Activated CD4-positive, alpha-beta T cell treated with anti-CD3 and anti-CD28 coated beads, Interleukin-2, Interleukin-6, amounts not matched to agents 100 ng/mL and 50 ng/mL, durations not matched to agents 16 hours and 8 hours (primary cell): ENCODE data around the gene FAM219B.
A peak's percentile ranks its signal among the peaks of the same experiment; 100 is the strongest.
"Not testable (repeated sequence)": the region's sequence is repeated elsewhere in the genome, so short reads cannot be mapped to it uniquely, and the experiment has no call there.

Experiments used
- DNase-seq: peaks from one replicate; pipeline ENCODE4 v3.0.0-alpha.2; 2020

FAM219B gene

GRCh38 chr15:74902295-74903075 lies 4.2 kb downstream of the FAM219B start:
- DNase-seq = no peak

GRCh38 chr15:74901612-74902063 lies 5.0 kb downstream of the FAM219B start:
- DNase-seq = peak; percentile 81

GRCh38 chr15:74897300-74897701 lies 9.3 kb downstream of the FAM219B start:
- no peak for DNase-seq

- no peak for DNase-seq
These were observed 10.3 kb downstream of the FAM219B start for GRCh38 chr15:74896316-74896715.

- no peak for DNase-seq
These were observed 10.8 kb downstream of the FAM219B start for GRCh38 chr15:74895830-74896229.

DNA sequence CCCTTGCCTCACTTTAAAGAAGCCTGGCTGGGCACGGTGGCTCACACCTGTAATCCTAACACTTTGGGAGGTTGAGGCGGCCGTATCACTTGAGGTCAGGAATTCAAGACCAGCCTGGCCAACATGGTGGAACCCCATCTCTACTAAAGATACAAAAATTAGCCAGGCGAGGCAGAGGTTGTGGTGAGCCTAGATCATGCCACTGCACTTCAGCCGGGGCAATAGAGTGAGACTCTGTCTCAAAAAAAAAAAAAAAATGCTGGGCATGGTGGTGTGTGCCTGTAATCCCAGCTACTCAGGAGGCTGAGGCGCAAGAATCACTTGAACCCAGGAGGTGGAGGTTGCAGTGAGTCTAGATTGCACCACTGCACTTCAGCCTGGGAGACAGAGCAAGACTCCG lies 12.3 kb downstream of the FAM219B start:
- DNase-seq = not testable (repeated sequence)

DNA sequence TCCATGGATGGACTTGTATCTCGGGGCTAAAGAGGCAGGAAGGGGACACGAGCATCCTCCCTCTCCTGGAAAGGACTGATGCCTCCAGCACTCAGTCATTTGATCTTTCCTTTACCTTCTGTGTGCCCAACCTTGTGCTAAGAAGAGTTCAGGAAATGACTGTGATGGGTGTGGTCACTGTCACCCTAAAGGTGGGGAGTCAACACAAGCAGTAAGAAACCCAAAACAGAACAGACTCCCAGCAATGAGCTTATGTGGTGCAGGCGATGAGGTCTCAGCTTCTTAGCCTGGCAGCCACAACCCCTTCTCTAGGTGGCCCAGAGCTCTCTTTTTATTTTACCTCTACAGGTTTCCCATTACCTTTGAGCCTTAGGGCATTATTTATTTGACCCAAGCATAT lies 13.0 kb downstream of the FAM219B start:
- DNase-seq = peak; percentile 66

GRCh38 chr15:74892931-74893330 lies 13.7 kb downstream of the FAM219B start:
- DNase-seq = no peak

DNA sequence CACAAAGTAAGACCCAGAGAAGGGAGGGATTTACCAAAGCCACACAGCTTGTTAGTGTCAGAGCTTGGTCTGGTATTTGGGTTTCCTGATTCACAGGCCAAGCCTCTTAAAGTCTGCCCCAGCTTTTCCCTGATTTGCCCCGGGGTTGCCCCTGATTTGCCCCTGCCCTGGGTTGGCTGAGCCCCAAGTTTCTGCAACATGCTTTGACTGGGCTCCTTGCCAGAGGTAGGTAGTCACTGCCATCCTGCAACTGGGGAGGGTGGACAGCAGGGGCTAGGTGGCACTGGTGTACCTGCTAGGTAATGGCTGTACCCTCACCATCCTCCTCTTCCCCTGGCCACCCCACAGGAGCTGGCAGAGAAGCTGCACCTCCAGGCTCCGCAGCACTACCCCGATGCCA lies 14.3 kb downstream of the FAM219B start:
- DNase-seq = no peak

DNA sequence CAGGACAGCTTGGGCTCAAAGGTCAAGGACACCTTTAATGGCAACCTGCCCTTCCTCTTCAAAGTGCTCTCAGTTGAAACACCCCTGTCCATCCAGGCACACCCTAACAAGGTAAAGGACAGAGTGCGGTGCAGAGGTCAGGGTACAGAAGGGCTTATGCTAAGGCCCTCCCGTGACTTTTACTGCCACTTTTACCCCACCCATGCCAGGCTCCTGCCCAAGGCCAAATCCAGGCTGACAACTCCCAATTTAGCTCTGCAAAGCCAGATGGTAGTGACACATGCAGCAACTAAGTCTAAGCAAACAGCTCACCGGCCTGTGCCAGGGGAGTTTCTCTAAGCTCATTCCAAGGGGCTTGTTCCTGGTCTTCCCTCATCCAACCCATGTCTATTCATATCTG lies 15.2 kb downstream of the FAM219B start:
- no peak for DNase-seq

DNA sequence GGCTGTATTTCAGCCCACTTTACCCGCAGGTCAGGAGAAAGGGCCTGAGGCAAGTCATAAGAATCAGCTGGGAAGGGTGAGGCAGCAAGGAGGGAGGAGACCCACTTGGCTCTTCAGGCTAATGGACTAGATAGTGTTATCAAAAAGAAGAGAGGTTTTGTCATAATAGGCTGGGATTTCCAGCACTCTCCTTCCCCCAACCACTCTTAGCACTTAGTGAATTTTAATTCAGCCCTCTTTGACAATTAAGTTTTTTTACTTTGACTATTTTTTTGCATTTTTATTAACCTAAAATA lies 16.0 kb downstream of the FAM219B start:
- no peak for DNase-seq

DNA sequence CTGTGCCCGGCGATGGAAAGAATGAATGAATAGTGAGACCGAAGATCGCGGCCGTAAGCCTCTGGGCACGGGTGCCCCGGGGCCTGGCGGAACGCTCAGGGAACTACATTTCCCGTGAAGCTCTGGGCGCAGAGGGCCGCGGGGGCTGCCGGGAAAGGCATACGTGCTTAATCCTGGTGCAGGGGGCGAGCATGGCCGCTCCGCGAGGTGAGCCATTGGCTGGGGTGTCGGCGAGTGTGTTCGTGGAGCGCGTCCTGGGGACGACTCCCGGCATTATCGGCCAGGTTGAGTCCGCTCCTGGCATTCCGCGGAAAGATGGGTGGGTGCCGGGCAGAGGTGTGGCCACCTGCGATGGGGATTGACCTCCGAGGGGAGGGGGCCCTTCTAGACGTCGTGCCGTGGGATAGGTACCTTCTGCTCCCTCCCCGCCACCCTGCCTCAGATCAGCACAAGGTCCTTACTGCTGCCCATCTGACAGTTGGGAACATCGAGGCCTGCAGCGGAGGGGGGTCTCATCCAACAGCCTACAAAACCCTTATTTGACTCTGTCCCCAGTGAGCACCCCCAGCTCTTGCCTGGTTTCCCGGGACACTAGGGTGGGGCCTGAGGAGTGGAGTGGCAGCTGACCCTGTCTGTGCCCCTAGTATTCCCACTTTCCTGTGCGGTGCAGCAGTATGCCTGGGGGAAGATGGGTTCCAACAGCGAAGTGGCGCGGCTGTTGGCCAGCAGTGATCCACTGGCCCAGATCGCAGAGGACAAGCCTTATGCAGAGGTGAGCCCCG lies 16.6 kb downstream of the FAM219B start, which contains the start of gene MPI:
Gene MPI (plus strand): TSS at position 160 of the 782 bp plus-strand sequence. CDS start 32 bp downstream, at position 192.
- peak; percentile 94 for DNase-seq

GRCh38 chr15:74889390-74889882 lies 17.2 kb downstream of the FAM219B start:
- peak; percentile 36 for DNase-seq

DNA sequence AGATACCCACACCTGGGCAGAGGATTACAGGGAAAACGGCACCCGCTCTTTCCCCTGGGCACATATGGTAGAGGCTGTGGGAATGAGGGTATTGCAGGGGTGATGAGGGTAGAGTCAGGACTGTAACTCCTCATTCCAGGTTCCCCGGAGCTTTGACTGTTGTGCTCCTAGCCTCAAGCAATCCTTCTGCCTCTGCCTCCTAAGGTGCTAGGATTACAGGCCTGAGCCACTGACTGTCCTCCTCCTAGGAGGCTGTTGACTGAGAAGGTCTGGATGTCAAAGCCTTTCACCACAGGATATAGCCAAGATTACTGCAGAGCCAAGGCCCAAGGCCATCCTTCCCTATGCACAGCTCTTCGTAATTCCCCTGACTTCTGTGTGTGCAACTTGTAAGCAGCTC lies 17.9 kb downstream of the FAM219B start:
- DNase-seq = no peak

DNA sequence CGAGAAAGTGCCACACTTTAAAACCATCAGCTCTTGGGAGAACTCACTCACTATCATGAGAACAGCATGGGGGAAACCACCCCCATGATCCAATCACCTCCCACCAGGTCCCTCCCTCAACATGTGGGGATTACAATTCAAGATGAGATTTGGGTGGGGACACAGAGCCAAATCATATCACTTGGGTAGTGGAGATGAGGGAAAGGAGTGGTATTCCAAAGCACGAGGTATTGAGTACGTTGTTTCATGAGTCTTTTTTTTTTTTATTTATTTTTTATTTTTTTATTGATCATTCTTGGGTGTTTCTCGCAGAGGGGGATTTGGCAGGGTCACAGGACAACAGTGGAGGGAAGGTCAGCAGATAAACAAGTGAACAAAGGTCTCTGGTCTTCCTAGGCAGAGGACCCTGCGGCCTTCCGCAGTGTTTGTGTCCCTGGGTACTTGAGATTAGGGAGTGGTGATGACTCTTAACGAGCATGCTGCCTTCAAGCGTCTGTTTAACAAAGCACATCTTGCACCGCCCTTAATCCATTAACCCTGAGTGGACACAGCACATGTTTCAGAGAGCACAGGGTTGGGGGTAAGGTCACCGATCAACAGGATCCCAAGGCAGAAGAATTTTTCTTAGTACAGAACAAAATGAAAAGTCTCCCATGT lies 19.0 kb downstream of the FAM219B start:
- DNase-seq = not testable (repeated sequence)

- no peak for DNase-seq
These were observed 21.2 kb downstream of the FAM219B start for GRCh38 chr15:74885461-74885860.

DNA sequence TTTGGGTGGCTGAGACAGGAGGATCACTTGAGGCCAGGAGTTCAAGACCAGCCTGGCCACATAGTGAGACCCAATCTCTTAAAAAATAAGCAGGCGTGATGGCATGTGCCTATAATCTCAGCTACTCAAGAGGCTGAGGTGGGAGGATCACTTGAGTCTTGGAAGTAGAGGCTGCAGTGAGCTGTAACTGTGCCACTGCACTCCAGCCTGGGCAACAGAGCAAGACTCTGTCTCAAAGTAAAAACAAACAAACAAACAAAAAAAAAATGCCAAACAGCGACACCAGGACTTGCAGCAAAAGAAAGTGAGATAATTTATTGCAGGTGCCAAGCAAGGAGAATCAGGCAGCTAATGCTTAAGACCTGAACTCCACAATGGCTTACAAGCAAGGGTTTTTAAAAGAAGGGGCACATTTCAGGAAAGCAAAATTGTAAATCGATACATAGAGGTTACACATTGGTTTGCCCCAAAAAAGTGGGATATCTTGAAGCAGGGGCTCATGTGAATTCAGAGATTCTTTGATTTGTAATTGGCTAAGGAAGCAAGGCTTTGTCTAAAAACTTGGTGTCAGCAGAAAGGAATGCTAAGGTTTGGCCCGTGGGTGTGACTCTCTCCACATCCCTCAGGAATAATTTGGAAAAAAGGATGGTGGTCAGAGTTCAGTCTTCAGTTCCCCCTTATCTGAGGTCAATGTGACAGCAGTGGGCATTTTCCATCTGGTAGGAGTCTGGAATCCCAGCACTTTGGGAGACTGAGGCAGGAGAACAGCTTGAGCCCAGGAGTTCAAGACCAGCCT lies 22.0 kb downstream of the FAM219B start:
- no peak for DNase-seq

- no peak for DNase-seq
These were observed 24.1 kb downstream of the FAM219B start for GRCh38 chr15:74882528-74882927.

DNA sequence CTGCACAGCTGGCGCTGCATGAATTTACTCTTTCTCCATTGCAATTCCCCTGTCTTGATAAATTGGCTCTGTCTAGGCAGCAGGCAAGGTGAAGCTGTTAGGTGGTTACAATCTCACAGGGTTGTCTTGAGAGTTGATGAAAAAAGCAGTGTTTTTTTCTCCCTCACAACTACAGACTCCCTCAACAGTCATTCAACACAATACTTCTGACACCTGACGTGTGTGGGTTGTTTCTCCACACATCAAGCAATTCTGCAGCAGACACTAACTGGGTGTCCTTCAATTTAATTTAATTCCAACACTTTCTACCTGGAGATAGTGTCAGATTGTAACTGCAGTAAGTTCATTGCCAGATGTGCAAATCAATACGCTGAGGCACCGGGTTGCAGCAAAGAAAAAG lies 28.4 kb downstream of the FAM219B start:
- no peak for DNase-seq

DNA sequence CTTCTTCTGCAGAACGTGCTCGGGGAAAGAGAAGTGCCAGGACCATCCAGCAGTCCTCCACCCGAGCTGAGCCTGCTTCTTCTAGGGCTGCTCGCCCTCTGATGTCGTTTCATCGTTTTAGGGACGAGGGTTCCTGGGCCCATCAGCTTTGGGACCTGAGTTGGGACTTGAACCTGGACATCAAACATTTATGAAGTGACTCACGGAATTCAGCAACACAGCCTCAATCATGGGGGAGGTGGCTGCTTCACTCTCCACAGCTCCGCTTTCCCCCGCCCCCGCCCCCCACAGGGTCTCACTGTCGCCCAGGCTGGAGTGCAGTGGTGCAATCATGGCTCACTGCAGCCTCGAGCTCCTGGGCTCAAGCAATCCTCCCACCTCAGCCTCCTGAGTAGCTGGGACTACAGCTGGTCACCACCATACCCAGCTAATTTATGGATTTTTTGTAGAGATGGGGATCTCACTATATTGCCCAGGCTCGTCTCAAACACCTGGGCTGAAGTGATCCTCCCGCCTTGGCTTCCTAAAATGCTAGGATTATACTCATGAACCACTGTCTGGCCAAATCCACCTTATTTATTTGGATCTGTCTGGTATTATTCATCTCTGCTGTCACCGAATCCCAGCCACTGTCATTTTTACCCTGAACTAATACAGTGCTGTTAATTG lies 32.8 kb downstream of the FAM219B start:
- no peak for DNase-seq

DNA sequence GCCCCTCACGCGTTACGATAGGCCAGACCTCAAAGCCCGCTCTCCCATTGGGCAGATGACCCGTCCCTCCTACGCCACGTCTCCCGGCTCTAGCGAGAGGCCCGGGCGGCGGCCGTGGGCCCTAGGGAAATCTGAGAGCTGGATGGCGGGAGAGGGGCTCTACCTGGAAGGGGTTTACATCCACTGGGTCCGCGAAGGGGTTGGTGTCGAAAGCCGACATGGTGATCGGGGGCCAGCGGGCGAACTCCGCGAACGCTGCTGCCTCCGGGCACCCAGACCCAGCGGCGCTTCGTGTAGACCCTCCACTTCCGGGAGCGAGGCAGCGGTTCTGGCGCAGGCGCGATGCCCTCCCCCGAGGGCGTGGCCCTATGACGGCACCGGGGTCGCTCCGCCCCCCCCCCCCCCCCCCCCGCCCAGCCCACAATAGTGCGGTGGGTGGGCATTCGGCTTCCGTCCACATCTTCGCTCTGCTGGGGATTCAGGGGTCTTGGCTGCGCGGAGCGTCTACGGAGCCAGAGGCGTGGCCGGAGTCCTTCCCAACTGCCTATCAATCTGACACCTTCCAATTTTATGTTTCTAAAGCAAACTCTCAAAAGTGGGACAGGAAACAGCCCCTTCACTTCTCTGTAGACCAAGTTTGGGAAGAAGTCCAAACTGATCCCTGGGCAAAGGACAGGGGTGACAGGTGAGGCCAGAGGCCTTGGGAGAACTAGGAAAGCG lies 33.5 kb downstream of the FAM219B start, which contains the start of gene SCAMP2:
Gene SCAMP2 (minus strand): TSS at position 330 of the 720 bp plus-strand sequence. CDS start 110 bp downstream, at position 220.
- DNase-seq = peak; percentile 95
